HCT116 (cell line): Measurements from ENCODE around the gene KCTD15. TPM values are rescaled to one million over a fixed set of nuclear protein-coding genes. Genes with fewer than 3 reads are reported as not detected.

Source experiments
- ATAC-seq: fragments of 200-7000 bp; cut with Tn5 transposase; 2 replicates; pipeline ENCODE4 v1.9.1; 2020; ENCODE audit warnings: mild to moderate bottlenecking, moderate library complexity
- BruUV-seq: library from RNA; stranded (reverse); fragments of 400-500 nt; replicated peaks from 2 replicates; lab custom pipeline; 2021; lab: Mats Ljungman, UMichigan
- CTCF ChIA-PET: fragments of 300-600 bp; sonication (Branson Sonifier 250); formaldehyde crosslinking; loops from one replicate; lab custom pipeline; 2021; ENCODE audit warnings: antibody characterized with exemption; lab: Charles Lee
- POLR2A ChIA-PET: fragments of 300-600, 350-600 bp; sonication (Branson Sonifier 250); formaldehyde crosslinking; loops from one replicate; lab custom pipeline; 2021; ENCODE audit warnings: antibody characterized with exemption; lab: Charles Lee
- RAD21 ChIA-PET, 2 experiments: fragments of 300-600 bp; sonication (Branson Sonifier 250); formaldehyde crosslinking; loops; one replicate each; lab custom pipeline; 2023; ENCODE audit warnings: low total read pairs in 2 of 2; ENCODE audit not compliant: uncharacterized antibody in 2 of 2, unreplicated experiment in 2 of 2, low non-redundant PET in 1 of 2; lab: Charles Lee
- DNase-seq: peaks from one replicate; pipeline ENCODE4 v3.0.0-alpha.2; 2010; ENCODE audit warnings: low read depth, low spot score
- H2AFZ ChIP-seq: fragments of 200-600 bp; shearing (Covaris generic), sonication (generic); 2 replicates; pipeline ENCODE4 v1.6.1; 2017; ENCODE audit warnings: low read depth, mixed run types, mixed read lengths, antibody characterized with exemption, low read length; ENCODE audit not compliant: poor library complexity, severe bottlenecking
- H3K27ac ChIP-seq: 2 replicates; pipeline ENCODE4 v1.5.1; 2012; ENCODE audit warnings: low read depth, low read length
- H3K27me3 ChIP-seq: fragments of 200-600 bp; sonication (generic); 2 replicates; pipeline ENCODE4 v1.6.1; 2016; ENCODE audit warnings: mixed run types, low read length, mixed read lengths; ENCODE audit not compliant: insufficient read depth
- H3K36me3 ChIP-seq, 2 experiments: fragments of 200-500 bp in 1 of 2; fragments of 200-600 bp in 1 of 2; sonication (Bioruptor generic) in 1 of 2; sonication (generic) in 1 of 2; 2 replicates each; pipeline versions ENCODE4 v1.5.1 to v1.6.1; 2014 to 2016; ENCODE audit warnings: low read length in 2 of 2, inconsistent platforms in 1 of 2, mixed read lengths in 1 of 2, mixed run types in 1 of 2; ENCODE audit not compliant: insufficient read depth in 2 of 2, control insufficient read depth in 1 of 2
- H3K4me1 ChIP-seq, 2 experiments: fragments of 200-600 bp in 1 of 2; sonication (generic) in 1 of 2; 2 replicates each; pipeline versions ENCODE4 v1.5.1 to v1.6.1; 2012 to 2017; ENCODE audit warnings: low read length in 2 of 2, inconsistent platforms in 1 of 2, mild to moderate bottlenecking in 1 of 2, mixed read lengths in 1 of 2, mixed run types in 1 of 2, moderate library complexity in 1 of 2; ENCODE audit not compliant: insufficient read depth in 2 of 2, control insufficient read depth in 1 of 2
- H3K4me2 ChIP-seq: fragments of 200-600 bp; sonication (generic); 2 replicates; pipeline ENCODE4 v1.6.1; 2017; ENCODE audit warnings: mixed run types, low read length, mixed read lengths
- H3K4me3 ChIP-seq, 2 experiments: fragments of 200-600 bp in 1 of 2; sonication (generic) in 1 of 2; replicated peaks in 1 of 2; 2 replicates each; pipeline ENCODE4 v1.5.1; 2011 to 2016; ENCODE audit warnings: low read length in 2 of 2, control low read depth in 1 of 2, low read depth in 1 of 2, mild to moderate bottlenecking in 1 of 2, mixed read lengths in 1 of 2, mixed run types in 1 of 2
- H3K79me2 ChIP-seq: fragments of 200-600 bp; sonication (generic); 2 replicates; pipeline ENCODE4 v1.6.1; 2017; ENCODE audit warnings: mild to moderate bottlenecking, mixed run types, low read length, moderate library complexity, mixed read lengths; ENCODE audit not compliant: insufficient read depth
- H3K9ac ChIP-seq: fragments of 200-600 bp; sonication (generic); 2 replicates; pipeline ENCODE4 v1.6.1; 2016; ENCODE audit warnings: low read length, mixed read lengths
- H3K9me2 ChIP-seq: fragments of 200-600 bp; sonication (generic), shearing (Covaris generic); 2 replicates; pipeline ENCODE4 v1.6.1; 2017; ENCODE audit warnings: mixed run types, mild to moderate bottlenecking, moderate library complexity; ENCODE audit not compliant: insufficient read depth
- H3K9me3 ChIP-seq, 2 experiments: fragments of 200-500 bp in 1 of 2; fragments of 200-600 bp in 1 of 2; sonication (Bioruptor generic) in 1 of 2; sonication (generic) in 1 of 2; 2 replicates each; pipeline ENCODE4 v1.6.1; 2014 to 2017; ENCODE audit warnings: low read length in 2 of 2, mixed read lengths in 2 of 2, inconsistent platforms in 1 of 2, low read depth in 1 of 2, mild to moderate bottlenecking in 1 of 2, mixed run types in 1 of 2, moderate library complexity in 1 of 2; ENCODE audit not compliant: control insufficient read depth in 1 of 2, insufficient read depth in 1 of 2
- H4K20me1 ChIP-seq: fragments of 200-600 bp; sonication (generic), shearing (Covaris generic); 2 replicates; pipeline ENCODE4 v1.6.1; 2017; ENCODE audit warnings: mixed run types, mild to moderate bottlenecking, moderate library complexity; ENCODE audit not compliant: insufficient read depth
- CBX3 ChIP-seq: IDR thresholded peaks from 2 replicates; pipeline ENCODE4 v1.6.1; 2012; ENCODE audit warnings: low read depth
- CEBPB ChIP-seq: IDR thresholded peaks from 2 replicates; pipeline ENCODE4 v1.6.1; 2012; ENCODE audit warnings: low read depth
- EGR1 ChIP-seq: IDR thresholded peaks from 2 replicates; pipeline ENCODE4 v1.6.1; 2012; ENCODE audit warnings: low read depth
- EZH2 ChIP-seq: fragments of 200-600 bp; sonication (generic); IDR thresholded peaks from 2 replicates; pipeline ENCODE4 v1.6.1; 2017; ENCODE audit warnings: antibody characterized with exemption, mixed run types
- EZH2phosphoT487 ChIP-seq: fragments of 200-600 bp; IDR thresholded peaks from 2 replicates; pipeline ENCODE4 v1.6.1; 2018; ENCODE audit warnings: antibody characterized with exemption, borderline replicate concordance
- FOSL1 ChIP-seq: IDR thresholded peaks from 2 replicates; pipeline ENCODE4 v1.6.1; 2012; ENCODE audit warnings: low read depth
- JUND ChIP-seq: IDR thresholded peaks from 2 replicates; pipeline ENCODE4 v1.6.1; 2012
- POLR2A ChIP-seq: IDR thresholded peaks from 2 replicates; pipeline ENCODE4 v1.7.0; 2011; ENCODE audit warnings: borderline replicate concordance; ENCODE audit not compliant: insufficient read depth, insufficient read length; ENCODE audit errors: extremely low read depth
- POLR2AphosphoS5 ChIP-seq: IDR thresholded peaks from 2 replicates; pipeline ENCODE4 v1.6.1; 2011; ENCODE audit warnings: mild to moderate bottlenecking, low read depth, low read length, moderate library complexity
- RAD21 ChIP-seq: IDR thresholded peaks from 2 replicates; pipeline ENCODE4 v1.6.1; 2012; ENCODE audit warnings: low read depth, mild to moderate bottlenecking
- SIN3A ChIP-seq: IDR thresholded peaks from 2 replicates; pipeline ENCODE4 v1.6.1; 2012; ENCODE audit warnings: low read depth
- SP1 ChIP-seq: IDR thresholded peaks from 2 replicates; pipeline ENCODE4 v1.6.1; 2012; ENCODE audit warnings: low read depth
- TCF7L2 ChIP-seq: IDR thresholded peaks from 2 replicates; pipeline ENCODE4 v1.7.0; 2011; ENCODE audit warnings: borderline replicate concordance, inconsistent platforms; ENCODE audit not compliant: insufficient read depth, insufficient read length; ENCODE audit errors: extremely low read depth
- YY1 ChIP-seq: IDR thresholded peaks from 2 replicates; pipeline ENCODE4 v1.6.1; 2011; ENCODE audit warnings: low read length, low read depth, moderate library complexity, mild to moderate bottlenecking; ENCODE audit not compliant: insufficient replicate concordance; ENCODE audit errors: extremely low read depth
- ZFX ChIP-seq: fragments of 450-650 bp; IDR thresholded peaks from 2 replicates; pipeline ENCODE4 v1.6.1; 2017
- ZNF274 ChIP-seq: fragments of 200-500 bp; sonication (Bioruptor generic); IDR thresholded peaks from 2 replicates; pipeline ENCODE4 v1.6.1; 2014; ENCODE audit warnings: mild to moderate bottlenecking, low read depth, low read length, inconsistent platforms
- intact Hi-C: fragments of 100-400 bp; cut with micrococcal nuclease; formaldehyde crosslinking; loops from 2 replicates; pipeline ENCODE4 v1.10.0; 2022
- total RNA-seq: library from RNA; stranded (reverse); gene quantifications from one replicate; pipeline ENCODE4 v1.2.1, GENCODE V29; 2021; ENCODE audit not compliant: unreplicated experiment
- TF ChIP-seq, protein P1 (sequence below): IDR thresholded peaks from 2 replicates; pipeline ENCODE4 v1.6.1; 2012; ENCODE audit warnings: low read depth
- TF ChIP-seq, protein P2 (sequence below): IDR thresholded peaks from 2 replicates; pipeline ENCODE4 v1.6.1; 2011; ENCODE audit warnings: mild to moderate bottlenecking, low read length, moderate library complexity; ENCODE audit not compliant: insufficient replicate concordance; ENCODE audit errors: extremely low read depth
- TF ChIP-seq, protein P3 (sequence below): IDR thresholded peaks from 2 replicates; pipeline ENCODE4 v1.6.1; 2012

The KCTD15 gene
- total RNA-seq, 1 experiment from 2014 or later = 29.2 TPM

DNA sequence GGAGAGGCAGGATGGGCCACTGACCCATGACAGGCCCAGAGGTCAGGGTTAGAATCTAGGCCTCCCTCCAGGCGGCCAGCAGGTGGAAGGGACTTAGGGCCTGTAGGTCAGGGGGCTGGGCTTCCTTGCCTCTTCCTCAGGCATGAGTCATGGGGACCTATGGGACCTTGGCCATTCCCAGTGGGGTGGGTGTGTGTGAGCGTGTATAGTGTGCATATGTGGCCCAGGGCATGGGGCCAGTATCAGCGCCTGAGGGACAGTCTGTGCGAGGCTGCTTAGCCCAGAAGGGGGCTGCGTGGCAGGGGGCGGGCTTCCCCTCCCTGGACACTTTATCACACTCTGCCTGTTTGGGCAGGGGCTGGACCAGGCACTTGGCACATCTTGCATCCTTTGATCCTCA lies 13.3 kb downstream of the KCTD15 start:
- Histone ChIP-seq H3K36me3 (no peaks in the 10 kb centered on the region; a peak in 1 of 4 replicates), H3K9ac (no peak overlapping the region), H4K20me1 (no peaks in the 10 kb centered on the region), H3K9me2 (no peaks in the 10 kb centered on the region), H3K9me3 (no peaks in the 10 kb centered on the region), H2AFZ (no peak overlapping the region), H3K27me3 (no peaks in the 10 kb centered on the region), H3K4me2 (no peak overlapping the region), H3K4me3 (no peak overlapping the region), H3K4me1 (no peaks in the 10 kb centered on the region), H3K79me2 (no peaks in the 10 kb centered on the region), H3K27ac (no peak overlapping the region)
- ATAC-seq (no peak), DNase-seq (no peak)
- ChIA-PET CTCF (no interaction called here), POLR2A (no interaction called here), RAD21 (no interaction called here)
- intact Hi-C loops = no loop called here
- TF ChIP-seq SIN3A (no peak), EGR1 (no peak), TCF7L2 (no peak), YY1 (no peak), RAD21 (no peak), SP1 (no peak), ZNF274 (no peak), POLR2AphosphoS5 (no peak), ZFX (no peak), EZH2phosphoT487 (no peak), JUND (no peak), POLR2A (no peak), CEBPB (no peak), CBX3 (no peak), FOSL1 (no peak), EZH2 (no peak)
- TF ChIP-seq, protein P1, sequence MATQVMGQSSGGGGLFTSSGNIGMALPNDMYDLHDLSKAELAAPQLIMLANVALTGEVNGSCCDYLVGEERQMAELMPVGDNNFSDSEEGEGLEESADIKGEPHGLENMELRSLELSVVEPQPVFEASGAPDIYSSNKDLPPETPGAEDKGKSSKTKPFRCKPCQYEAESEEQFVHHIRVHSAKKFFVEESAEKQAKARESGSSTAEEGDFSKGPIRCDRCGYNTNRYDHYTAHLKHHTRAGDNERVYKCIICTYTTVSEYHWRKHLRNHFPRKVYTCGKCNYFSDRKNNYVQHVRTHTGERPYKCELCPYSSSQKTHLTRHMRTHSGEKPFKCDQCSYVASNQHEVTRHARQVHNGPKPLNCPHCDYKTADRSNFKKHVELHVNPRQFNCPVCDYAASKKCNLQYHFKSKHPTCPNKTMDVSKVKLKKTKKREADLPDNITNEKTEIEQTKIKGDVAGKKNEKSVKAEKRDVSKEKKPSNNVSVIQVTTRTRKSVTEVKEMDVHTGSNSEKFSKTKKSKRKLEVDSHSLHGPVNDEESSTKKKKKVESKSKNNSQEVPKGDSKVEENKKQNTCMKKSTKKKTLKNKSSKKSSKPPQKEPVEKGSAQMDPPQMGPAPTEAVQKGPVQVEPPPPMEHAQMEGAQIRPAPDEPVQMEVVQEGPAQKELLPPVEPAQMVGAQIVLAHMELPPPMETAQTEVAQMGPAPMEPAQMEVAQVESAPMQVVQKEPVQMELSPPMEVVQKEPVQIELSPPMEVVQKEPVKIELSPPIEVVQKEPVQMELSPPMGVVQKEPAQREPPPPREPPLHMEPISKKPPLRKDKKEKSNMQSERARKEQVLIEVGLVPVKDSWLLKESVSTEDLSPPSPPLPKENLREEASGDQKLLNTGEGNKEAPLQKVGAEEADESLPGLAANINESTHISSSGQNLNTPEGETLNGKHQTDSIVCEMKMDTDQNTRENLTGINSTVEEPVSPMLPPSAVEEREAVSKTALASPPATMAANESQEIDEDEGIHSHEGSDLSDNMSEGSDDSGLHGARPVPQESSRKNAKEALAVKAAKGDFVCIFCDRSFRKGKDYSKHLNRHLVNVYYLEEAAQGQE = no peak
- TF ChIP-seq, protein P2, sequence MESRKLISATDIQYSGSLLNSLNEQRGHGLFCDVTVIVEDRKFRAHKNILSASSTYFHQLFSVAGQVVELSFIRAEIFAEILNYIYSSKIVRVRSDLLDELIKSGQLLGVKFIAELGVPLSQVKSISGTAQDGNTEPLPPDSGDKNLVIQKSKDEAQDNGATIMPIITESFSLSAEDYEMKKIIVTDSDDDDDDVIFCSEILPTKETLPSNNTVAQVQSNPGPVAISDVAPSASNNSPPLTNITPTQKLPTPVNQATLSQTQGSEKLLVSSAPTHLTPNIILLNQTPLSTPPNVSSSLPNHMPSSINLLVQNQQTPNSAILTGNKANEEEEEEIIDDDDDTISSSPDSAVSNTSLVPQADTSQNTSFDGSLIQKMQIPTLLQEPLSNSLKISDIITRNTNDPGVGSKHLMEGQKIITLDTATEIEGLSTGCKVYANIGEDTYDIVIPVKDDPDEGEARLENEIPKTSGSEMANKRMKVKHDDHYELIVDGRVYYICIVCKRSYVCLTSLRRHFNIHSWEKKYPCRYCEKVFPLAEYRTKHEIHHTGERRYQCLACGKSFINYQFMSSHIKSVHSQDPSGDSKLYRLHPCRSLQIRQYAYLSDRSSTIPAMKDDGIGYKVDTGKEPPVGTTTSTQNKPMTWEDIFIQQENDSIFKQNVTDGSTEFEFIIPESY = no peak
- TF ChIP-seq, protein P3, sequence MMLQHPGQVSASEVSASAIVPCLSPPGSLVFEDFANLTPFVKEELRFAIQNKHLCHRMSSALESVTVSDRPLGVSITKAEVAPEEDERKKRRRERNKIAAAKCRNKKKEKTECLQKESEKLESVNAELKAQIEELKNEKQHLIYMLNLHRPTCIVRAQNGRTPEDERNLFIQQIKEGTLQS = no peak
- BruUV-seq = no TSS peak
